GM12875 (cell line): ENCODE data around the gene SRR.
"Not testable (repeated sequence)": the region's sequence is repeated elsewhere in the genome, so short reads cannot be mapped to it uniquely, and the experiment has no call there.

Source experiments
- H3K4me3 ChIP-seq: one replicate; pipeline ENCODE4 v1.5.1; 2011; ENCODE audit warnings: low read depth, low read length, control low read depth
- TF ChIP-seq, protein P1 (sequence below): IDR thresholded peaks from 2 replicates; pipeline ENCODE4 v1.5.1; 2011; ENCODE audit warnings: low read depth, mild to moderate bottlenecking, control low read depth, inconsistent platforms, low read length, moderate library complexity, borderline replicate concordance; ENCODE audit not compliant: insufficient read depth

SRR gene

GRCh38 chr17:2309338-2310154 is 5.8 kb downstream of the SRR start:
- no peak overlapping the region for H3K4me3 ChIP-seq
- TF ChIP-seq, protein P1, sequence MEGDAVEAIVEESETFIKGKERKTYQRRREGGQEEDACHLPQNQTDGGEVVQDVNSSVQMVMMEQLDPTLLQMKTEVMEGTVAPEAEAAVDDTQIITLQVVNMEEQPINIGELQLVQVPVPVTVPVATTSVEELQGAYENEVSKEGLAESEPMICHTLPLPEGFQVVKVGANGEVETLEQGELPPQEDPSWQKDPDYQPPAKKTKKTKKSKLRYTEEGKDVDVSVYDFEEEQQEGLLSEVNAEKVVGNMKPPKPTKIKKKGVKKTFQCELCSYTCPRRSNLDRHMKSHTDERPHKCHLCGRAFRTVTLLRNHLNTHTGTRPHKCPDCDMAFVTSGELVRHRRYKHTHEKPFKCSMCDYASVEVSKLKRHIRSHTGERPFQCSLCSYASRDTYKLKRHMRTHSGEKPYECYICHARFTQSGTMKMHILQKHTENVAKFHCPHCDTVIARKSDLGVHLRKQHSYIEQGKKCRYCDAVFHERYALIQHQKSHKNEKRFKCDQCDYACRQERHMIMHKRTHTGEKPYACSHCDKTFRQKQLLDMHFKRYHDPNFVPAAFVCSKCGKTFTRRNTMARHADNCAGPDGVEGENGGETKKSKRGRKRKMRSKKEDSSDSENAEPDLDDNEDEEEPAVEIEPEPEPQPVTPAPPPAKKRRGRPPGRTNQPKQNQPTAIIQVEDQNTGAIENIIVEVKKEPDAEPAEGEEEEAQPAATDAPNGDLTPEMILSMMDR = no peak

- no peak overlapping the region for H3K4me3 ChIP-seq
- TF ChIP-seq, protein P1 = no peak
Measured at GRCh38 chr17:2312736-2313135, 9.0 kb downstream of the SRR start.

DNA sequence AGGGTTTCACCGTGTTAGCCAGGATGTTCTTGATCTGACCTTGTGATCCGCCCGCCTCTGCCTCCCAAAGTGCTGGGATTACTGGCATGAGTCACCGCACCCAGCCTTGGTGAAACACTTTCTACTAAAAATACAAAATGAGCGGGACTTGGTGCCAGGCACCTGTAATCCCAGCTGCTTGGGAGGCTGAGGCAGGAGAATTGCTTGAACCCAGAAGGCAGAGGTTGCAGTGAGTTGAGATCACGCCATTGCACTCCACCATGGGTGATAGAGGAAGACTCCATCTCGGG is 13.1 kb downstream of the SRR start:
- not testable (repeated sequence) for H3K4me3 ChIP-seq

DNA sequence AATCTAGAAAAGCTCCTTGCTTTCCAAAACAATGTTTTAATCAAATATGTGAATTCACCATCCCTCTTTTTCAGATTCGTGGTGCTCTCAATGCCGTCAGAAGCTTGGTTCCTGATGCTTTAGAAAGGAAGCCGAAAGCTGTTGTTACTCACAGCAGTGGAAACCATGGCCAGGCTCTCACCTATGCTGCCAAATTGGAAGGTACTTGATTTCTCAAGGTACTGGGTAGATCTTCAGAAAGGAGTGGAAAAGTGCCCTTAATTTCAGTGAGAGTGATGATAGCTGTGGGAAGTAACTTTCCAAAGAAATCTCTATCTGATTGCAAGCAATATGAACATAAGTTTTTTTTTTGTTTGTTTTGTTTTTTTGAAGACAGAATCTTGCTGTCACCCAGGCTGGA is 14.0 kb downstream of the SRR start:
- TF ChIP-seq, protein P1 = no peak
- no peak overlapping the region for H3K4me3 ChIP-seq

DNA sequence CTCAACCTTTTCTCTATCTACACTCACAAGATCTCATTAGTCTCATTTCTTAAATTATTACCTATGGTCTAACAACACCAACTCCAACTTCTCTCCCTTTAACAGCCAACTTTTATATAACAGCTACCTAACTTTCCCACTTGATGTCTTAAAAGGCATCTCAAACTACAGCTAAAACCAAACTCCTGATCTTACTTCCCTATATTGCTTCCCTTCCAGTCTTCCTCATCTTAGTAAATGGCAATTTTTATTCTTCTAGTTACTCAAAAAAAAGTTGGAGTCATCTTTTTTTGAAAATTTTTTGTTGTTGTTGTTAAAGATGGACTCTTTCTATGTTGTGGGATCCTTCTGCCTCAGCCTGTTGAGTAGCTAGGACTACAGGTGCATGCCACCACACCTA is 15.3 kb downstream of the SRR start:
- TF ChIP-seq, protein P1 = no peak
- H3K4me3 ChIP-seq = no peak overlapping the region

GRCh38 chr17:2321399-2321798 is 17.6 kb downstream of the SRR start:
- TF ChIP-seq, protein P1 = no peak
- H3K4me3 ChIP-seq = no peak overlapping the region

- H3K4me3 ChIP-seq = no peak overlapping the region
- TF ChIP-seq, protein P1 = no peak
Measured at GRCh38 chr17:2323629-2324314, 20.0 kb downstream of the SRR start.

- TF ChIP-seq, protein P1 = no peak
- no peak overlapping the region for H3K4me3 ChIP-seq
Measured at GRCh38 chr17:2331303-2331702, 27.6 kb downstream of the SRR start.
